RWPE2 (cell line): ENCODE data around the gene IYD.

ENCODE experiments used
- ATAC-seq: fragments of 200-7000 bp; cut with Tn5 transposase; 3 replicates; pipeline ENCODE4 v1.9.1; 2021; ENCODE audit warnings: low read depth
- DNase-seq: peaks from one replicate; pipeline ENCODE4 v3.0.0-alpha.2; 2020; ENCODE audit warnings: low spot score
- H3K27ac ChIP-seq: fragments of 450-650 bp; 2 replicates; pipeline ENCODE4 v1.5.1; 2017; ENCODE audit warnings: mild to moderate bottlenecking; ENCODE audit not compliant: poor library complexity, severe bottlenecking
- H3K27me3 ChIP-seq: fragments of 250-450 bp; sonication (Bioruptor Pico); 2 replicates; pipeline ENCODE4 v1.5.1; 2021; ENCODE audit warnings: mild to moderate bottlenecking, moderate library complexity; ENCODE audit not compliant: insufficient read depth, poor library complexity, severe bottlenecking
- H3K36me3 ChIP-seq: fragments of 250-450 bp; sonication (Bioruptor Pico); 2 replicates; pipeline ENCODE4 v1.5.1; 2020; ENCODE audit warnings: low read depth, mild to moderate bottlenecking, moderate library complexity
- H3K4me1 ChIP-seq: fragments of 250-450 bp; sonication (Bioruptor Pico); 2 replicates; pipeline ENCODE4 v1.5.1; 2021; ENCODE audit warnings: mild to moderate bottlenecking, moderate library complexity; ENCODE audit not compliant: insufficient read depth, poor library complexity, severe bottlenecking
- H3K4me3 ChIP-seq: fragments of 250-450 bp; sonication (Bioruptor Pico); 2 replicates; pipeline ENCODE4 v1.5.1; 2021; ENCODE audit warnings: mild to moderate bottlenecking, moderate library complexity; ENCODE audit not compliant: severe bottlenecking
- H3K9me3 ChIP-seq: fragments of 250-450 bp; sonication (Bioruptor Pico); 2 replicates; pipeline ENCODE4 v1.5.1; 2021; ENCODE audit warnings: mild to moderate bottlenecking, moderate library complexity; ENCODE audit not compliant: severe bottlenecking
- CTCF ChIP-seq: fragments of 450-650 bp; IDR thresholded peaks from one replicate; pipeline ENCODE4 v1.5.1; 2017; ENCODE audit warnings: mild to moderate bottlenecking, moderate library complexity; ENCODE audit not compliant: poor library complexity, severe bottlenecking

IYD gene

DNA sequence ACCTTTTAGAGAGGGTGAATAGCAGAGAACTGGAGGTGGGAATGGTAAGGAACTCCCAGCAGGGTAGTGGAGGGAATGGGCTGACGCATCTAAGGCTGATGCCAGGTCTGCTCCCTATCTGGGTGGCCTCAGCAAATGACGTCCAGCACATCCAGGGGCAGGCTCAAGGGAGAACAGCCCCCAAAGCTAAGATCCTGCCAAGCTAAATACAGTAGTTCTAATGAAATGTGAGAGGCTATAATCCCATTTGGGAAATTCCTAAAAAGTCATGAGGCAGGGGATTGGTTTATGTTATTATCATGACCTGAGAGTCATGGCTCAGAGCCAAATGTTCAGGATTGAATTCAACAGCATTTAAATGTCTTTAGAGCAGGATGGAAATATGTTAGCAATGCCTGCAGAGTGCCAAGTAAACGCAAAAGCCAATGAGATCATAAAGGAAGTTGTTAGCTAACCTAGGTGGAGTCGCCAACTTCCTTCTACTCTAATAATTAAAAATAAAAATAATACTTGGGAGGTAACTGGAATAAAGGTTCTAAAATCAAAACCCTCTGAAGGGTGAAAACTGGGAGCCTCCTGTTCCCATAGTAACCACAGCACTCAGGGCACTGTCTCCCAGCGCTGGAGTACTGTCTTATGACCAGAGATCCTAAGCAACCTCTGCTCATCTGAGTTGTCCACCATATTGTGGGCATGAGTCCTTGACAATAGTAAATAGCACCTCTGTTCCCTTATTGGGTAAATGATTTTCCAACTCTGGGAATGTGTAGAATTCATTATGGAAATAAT lies 34.8 kb downstream of the IYD start:
- peak; percentile 95 for ATAC-seq
- H3K4me3 ChIP-seq = no peak overlapping the region
- DNase-seq = no peak
- H3K36me3 ChIP-seq = no peaks in the 10 kb centered on the region
- H3K9me3 ChIP-seq = no peaks in the 10 kb centered on the region
- TF ChIP-seq CTCF = no peak
- H3K27ac ChIP-seq = peak overlapping the region; percentile 45
- peaks cover 11% of the 10 kb centered on the region for H3K4me1 ChIP-seq
- no peaks in the 10 kb centered on the region for H3K27me3 ChIP-seq

DNA sequence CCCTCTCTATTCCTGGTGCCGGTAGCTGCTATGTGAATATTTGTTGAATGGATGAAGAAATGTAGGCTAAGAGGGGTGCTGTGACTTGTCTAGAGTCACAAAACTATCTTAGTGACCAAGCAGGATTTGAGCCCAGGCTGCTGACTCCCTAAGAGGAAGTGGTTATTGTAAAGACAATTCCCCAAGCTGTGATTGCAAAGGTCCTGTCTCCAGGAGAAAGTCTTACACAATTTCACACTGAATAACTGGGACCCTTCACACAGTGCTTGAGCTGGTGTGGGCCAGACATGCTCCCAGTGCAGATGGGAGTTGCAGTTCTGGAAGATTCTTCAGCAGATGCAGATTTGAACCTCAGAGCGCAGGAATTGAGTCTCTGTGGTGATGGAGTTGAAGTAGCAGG lies 38.1 kb downstream of the IYD start:
- no peaks in the 10 kb centered on the region for H3K36me3 ChIP-seq
- no peak overlapping the region for H3K4me3 ChIP-seq
- no peaks in the 10 kb centered on the region for H3K27me3 ChIP-seq
- H3K4me1 ChIP-seq = peaks cover 33% of the 10 kb centered on the region
- H3K27ac ChIP-seq = no peak overlapping the region
- TF ChIP-seq CTCF = no peak
- ATAC-seq (no peak), DNase-seq (no peak)
- no peaks in the 10 kb centered on the region for H3K9me3 ChIP-seq

DNA sequence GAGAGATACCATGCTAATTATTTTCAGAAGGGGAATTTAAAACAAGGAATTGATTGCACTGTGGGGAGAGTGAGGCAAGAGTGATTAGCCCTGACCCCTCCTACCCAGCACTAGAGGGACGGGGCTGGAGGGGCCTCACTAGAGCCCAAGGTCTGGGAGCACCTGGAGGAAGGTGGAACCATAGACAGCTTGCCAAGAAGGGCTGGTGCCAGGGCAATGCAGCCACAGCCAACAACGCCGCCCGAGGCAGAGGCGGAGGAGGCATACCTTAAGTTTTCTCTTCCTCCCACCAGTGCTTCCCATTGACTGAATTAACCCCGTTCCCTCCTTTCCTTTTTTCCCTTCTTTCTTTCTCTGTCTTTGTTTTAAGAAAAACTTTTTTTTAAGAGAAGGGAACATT lies 40.0 kb downstream of the IYD start:
- Histone ChIP-seq H3K9me3 (no peaks in the 10 kb centered on the region), H3K4me1 (peaks cover 28% of the 10 kb centered on the region), H3K36me3 (no peaks in the 10 kb centered on the region), H3K27ac (no peak overlapping the region), H3K27me3 (no peaks in the 10 kb centered on the region), H3K4me3 (no peak overlapping the region)
- no peak for DNase-seq
- no peak for ATAC-seq
- no peak for TF ChIP-seq CTCF

- TF ChIP-seq CTCF = no peak
- Histone ChIP-seq H3K4me1 (peaks cover 23% of the 10 kb centered on the region), H3K4me3 (no peak overlapping the region)
These were observed 40.8 kb downstream of the IYD start for GRCh38 chr6:150409576-150410066.

GRCh38 chr6:150410399-150410798 lies 41.6 kb downstream of the IYD start:
- DNase-seq (no peak), ATAC-seq (no peak)
- Histone ChIP-seq H3K9me3 (no peaks in the 10 kb centered on the region), H3K27me3 (no peaks in the 10 kb centered on the region), H3K27ac (no peak overlapping the region), H3K4me1 (peaks cover 23% of the 10 kb centered on the region), H3K4me3 (no peak overlapping the region), H3K36me3 (no peaks in the 10 kb centered on the region)
- no peak for TF ChIP-seq CTCF

More at GRCh38 chr6:150409576-150410066, 40.8 kb downstream of the IYD start:
- peak; percentile 58; the same call in 2 of the 3 replicates for ATAC-seq
- no peaks in the 10 kb centered on the region for H3K27me3 ChIP-seq
- no peaks in the 10 kb centered on the region for H3K36me3 ChIP-seq
- no peak for DNase-seq
- no peaks in the 10 kb centered on the region for H3K9me3 ChIP-seq
- no peak overlapping the region for H3K27ac ChIP-seq
